K562 (cell line): ENCODE measurements around the gene UBXN11. TPM values are rescaled to one million over a fixed set of nuclear protein-coding genes. Genes with fewer than 3 reads are reported as not detected.
A peak's percentile ranks its signal among the peaks of the same experiment; 100 is the strongest.

Experiments used
- CEBPG ChIP-seq, 3 experiments: fragments of 200-800 bp in 1 of 3; sonication (Bioruptor generic) in 1 of 3; sonication (generic) in 1 of 3; formaldehyde crosslinking in 1 of 3; IDR thresholded peaks in 2 of 3; conservative IDR thresholded peaks in 1 of 3; 2 replicates each; pipeline versions ENCODE4 v1.6.1 to v1.8.0; 2016 to 2022; ENCODE audit warnings: missing compliant biosample characterization in 2 of 3, missing genetic modification characterization in 2 of 3, mild to moderate bottlenecking in 1 of 3, missing genetic modification reagents in 1 of 3
- CHD2 ChIP-seq: IDR thresholded peaks from 2 replicates; pipeline ENCODE4 v1.6.1; 2011; ENCODE audit warnings: low read depth, low read length
- HDAC8 ChIP-seq: fragments of 450-650 bp; IDR thresholded peaks from 2 replicates; pipeline ENCODE4 v1.6.1; 2016; ENCODE audit warnings: mild to moderate bottlenecking, missing genetic modification characterization, moderate library complexity, missing compliant biosample characterization
- KDM4B ChIP-seq, 2 experiments: fragments of 450-650 bp in 1 of 2; sonication (generic) in 1 of 2; IDR thresholded peaks; 2 replicates each; pipeline ENCODE4 v1.6.1; 2016 to 2017; ENCODE audit warnings: borderline replicate concordance in 2 of 2, antibody characterized with exemption in 1 of 2, low read depth in 1 of 2, mild to moderate bottlenecking in 1 of 2
- MTA2 ChIP-seq: fragments of 450-650 bp; IDR thresholded peaks from 2 replicates; pipeline ENCODE4 v1.6.1; 2016; ENCODE audit warnings: low read depth
- STAT5A ChIP-seq: IDR thresholded peaks from 2 replicates; pipeline ENCODE4 v1.6.1; 2012; ENCODE audit warnings: low read length, inconsistent platforms, borderline replicate concordance
- TRIM24 ChIP-seq, 2 experiments: fragments of 450-650 bp; IDR thresholded peaks; 2 replicates each; pipeline ENCODE4 v1.6.1; 2016
- TSHZ1 ChIP-seq: fragments of 250-450 bp; sonication (Bioruptor Pico); IDR thresholded peaks from 2 replicates; pipeline ENCODE4 v1.4.0; 2020; ENCODE audit warnings: mild to moderate bottlenecking, moderate library complexity
- U2AF2 ChIP-seq: fragments of 200-400 bp; formaldehyde crosslinking; optimal IDR thresholded peaks from 2 replicates; pipeline ENCODE3; 2017; ENCODE audit warnings: low read depth, mild to moderate bottlenecking, low read length
- ZNF324 ChIP-seq: fragments of 250-450 bp; sonication (Bioruptor Pico); IDR thresholded peaks from 2 replicates; pipeline ENCODE4 v1.4.0; 2020; ENCODE audit warnings: mild to moderate bottlenecking
- ZNF512 ChIP-seq: IDR thresholded peaks from 2 replicates; pipeline ENCODE4 v1.6.1; 2016; ENCODE audit warnings: missing genetic modification characterization, missing compliant biosample characterization
- ZNF584 ChIP-seq: fragments of 200-800 bp; sonication (Bioruptor generic); IDR thresholded peaks from 2 replicates; pipeline ENCODE4 v1.6.1; 2016; ENCODE audit warnings: low read depth, mild to moderate bottlenecking, missing genetic modification characterization, missing compliant biosample characterization
- polyA plus RNA-seq, 8 experiments: library from polyadenylated mRNA; depleted of rRNA in 4 of 8; stranded (reverse) in 5 of 8; unstranded in 3 of 8; fragments of >200 nt; fragmentation: Nextera tagmentation in 2 of 8; fragmentation: Illumina TruSeq in 1 of 8; extraction: Ambion mirVana in 2 of 8; extraction: Trizol in 1 of 8; gene quantifications; 2 replicates each; pipeline versions ENCODE4 v1.2.1 to v1.2.3, GENCODE V29; 2011 to 2014; ENCODE audit warnings: inconsistent platforms in 1 of 8, missing spikeins in 1 of 8
- total RNA-seq, 7 experiments: library from RNA; depleted of rRNA in 6 of 7; stranded (reverse); fragments of >200 nt in 6 of 7; fragmentation: Illumina TruSeq in 2 of 7; extraction: Trizol in 2 of 7; gene quantifications; 2 replicates each; pipeline versions ENCODE4 v1.2.1 to v1.2.3, GENCODE V29; 2011 to 2021; ENCODE audit warnings: low replicate concordance in 1 of 7
- TF ChIP-seq, protein P1 (sequence below): fragments of 450-650 bp; formaldehyde crosslinking; IDR thresholded peaks from 2 replicates; pipeline ENCODE4 v1.4.0; 2022; ENCODE audit warnings: missing genetic modification characterization
- TF ChIP-seq, protein P2 (sequence below): fragments of 250-450 bp; sonication (Bioruptor Pico); IDR thresholded peaks from 2 replicates; pipeline ENCODE4 v1.9.0; 2021; ENCODE audit warnings: mild to moderate bottlenecking

Gene UBXN11
- total and polyA plus RNA-seq, 9 of the 15 experiments (the other 6 are each of a cell fraction or from before 2014, with no cell fraction given) = 0.48 to 34.3 (median 11.3) TPM

DNA sequence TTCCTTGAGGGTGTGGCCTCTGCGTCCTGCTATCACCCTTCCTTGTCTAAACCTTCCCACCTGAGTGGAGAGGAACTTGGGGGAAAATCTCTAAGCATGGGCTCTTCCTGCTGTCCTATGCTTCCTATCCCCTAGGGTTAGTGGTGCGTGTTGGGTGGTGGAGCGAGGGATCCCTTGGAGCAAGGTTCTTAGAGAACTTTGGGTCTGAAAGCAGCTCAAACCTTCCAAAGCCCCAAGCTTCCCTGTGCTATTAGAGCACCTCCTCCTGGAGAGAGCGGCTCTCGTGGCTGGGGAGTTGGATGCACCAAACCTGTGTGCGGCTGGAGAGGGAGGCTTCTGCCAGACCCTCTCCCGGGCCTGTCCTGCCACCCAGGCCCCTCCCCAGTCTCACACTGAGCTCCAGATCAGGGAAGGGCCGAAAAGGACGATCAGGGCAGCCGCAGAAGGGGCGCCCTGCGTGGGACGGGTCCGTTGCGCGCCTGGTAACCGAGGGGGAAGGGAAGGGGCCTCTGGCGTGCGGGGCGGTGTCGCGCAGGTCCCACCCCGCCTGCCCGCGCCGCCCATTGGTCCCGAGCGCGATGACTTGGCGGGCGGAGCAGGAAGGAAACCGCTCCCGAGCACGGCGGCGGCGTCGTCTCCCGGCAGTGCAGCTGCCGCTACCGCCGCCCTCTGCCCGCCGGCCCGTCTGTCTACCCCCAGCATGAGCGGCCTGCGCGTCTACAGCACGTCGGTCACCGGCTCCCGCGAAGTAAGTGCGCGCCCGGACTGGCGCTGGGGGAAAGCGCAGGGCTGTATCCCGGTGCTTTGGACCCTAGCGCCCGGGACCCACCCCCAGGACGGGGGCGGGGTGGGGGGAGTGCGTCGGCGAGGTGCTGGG lies 26.7 kb downstream of the UBXN11 start, which contains the start of gene SH3BGRL3 (continued):
- TF ChIP-seq CHD2 (peak; percentile 53), STAT5A (no peak), MTA2 (no peak), U2AF2 (no peak), HDAC8 (tag) (no peak), TRIM24 (IDR thresholded peaks at IDR 0.05) (0 out of 4 replicates have a peak, but pooled peaks have one; percentile 8 to 28), TSHZ1 (CRISPR knock-in tag) (no peak), CEBPG (CRISPR knock-in tag; IDR thresholded peaks at IDR 0.05) (no peak), CEBPG (tag; conservative IDR thresholded peaks at IDR 0.05 in 1 of 2, IDR thresholded peaks at IDR 0.05 in 1 of 2) (no peak), ZNF584 (CRISPR knock-in tag) (0 out of 2 replicates have a peak, but pooled peaks have one; percentile 16), ZNF324 (CRISPR knock-in tag) (no peak), ZNF512 (tag) (no peak), KDM4B (IDR thresholded peaks at IDR 0.05; ENCODE audit: borderline replicate concordance in 2 of 2, low read depth in 1 of 2) (0 out of 4 replicates have a peak, but pooled peaks of 1 of the 2 experiments have one; percentile 25)
- TF ChIP-seq, protein P1, sequence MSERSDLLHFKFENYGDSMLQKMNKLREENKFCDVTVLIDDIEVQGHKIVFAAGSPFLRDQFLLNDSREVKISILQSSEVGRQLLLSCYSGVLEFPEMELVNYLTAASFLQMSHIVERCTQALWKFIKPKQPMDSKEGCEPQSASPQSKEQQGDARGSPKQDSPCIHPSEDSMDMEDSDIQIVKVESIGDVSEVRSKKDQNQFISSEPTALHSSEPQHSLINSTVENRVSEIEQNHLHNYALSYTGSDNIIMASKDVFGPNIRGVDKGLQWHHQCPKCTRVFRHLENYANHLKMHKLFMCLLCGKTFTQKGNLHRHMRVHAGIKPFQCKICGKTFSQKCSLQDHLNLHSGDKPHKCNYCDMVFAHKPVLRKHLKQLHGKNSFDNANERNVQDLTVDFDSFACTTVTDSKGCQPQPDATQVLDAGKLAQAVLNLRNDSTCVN (CRISPR knock-in tag) = peak; percentile 11; the same call in 1 of the 2 replicates
- TF ChIP-seq, protein P2, sequence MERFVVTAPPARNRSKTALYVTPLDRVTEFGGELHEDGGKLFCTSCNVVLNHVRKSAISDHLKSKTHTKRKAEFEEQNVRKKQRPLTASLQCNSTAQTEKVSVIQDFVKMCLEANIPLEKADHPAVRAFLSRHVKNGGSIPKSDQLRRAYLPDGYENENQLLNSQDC (CRISPR knock-in tag) = no peak
